HG02943 (cell line): Measurements from ENCODE around the gene PDE10A.

Experiments
- ATAC-seq: cut with Tn5 transposase; IDR thresholded peaks from one replicate; pipeline ENCODE4 v1.9.1; 2021; ENCODE audit warnings: mild to moderate bottlenecking, low read depth, moderate library complexity; ENCODE audit not compliant: unreplicated experiment

PDE10A gene

GRCh38 chr6:165662749-165663376 is at the start of gene PDE10A:
TSS of gene PDE10A (minus strand) at chr6:165663241. CDS start at chr6:165662811, 430 bp downstream.
- no peak for ATAC-seq

GRCh38 chr6:165708985-165709576 is 46.0 kb upstream of the PDE10A start:
- no peak for ATAC-seq

- no peak for ATAC-seq
Measured at GRCh38 chr6:165707067-165707853, 44.2 kb upstream of the PDE10A start.

- no peak for ATAC-seq
Measured at GRCh38 chr6:165705941-165706340, 42.9 kb upstream of the PDE10A start.

- no peak for ATAC-seq
Measured at GRCh38 chr6:165704045-165704748, 41.2 kb upstream of the PDE10A start.

- no peak for ATAC-seq
Measured at GRCh38 chr6:165702669-165703068, 39.6 kb upstream of the PDE10A start.

GRCh38 chr6:165701564-165702354 is 38.7 kb upstream of the PDE10A start:
- peak; percentile 78 for ATAC-seq

GRCh38 chr6:165701005-165701404 is 38.0 kb upstream of the PDE10A start:
- no peak for ATAC-seq

- ATAC-seq = no peak
Measured at GRCh38 chr6:165698868-165699267, 35.8 kb upstream of the PDE10A start.

GRCh38 chr6:165697171-165697570 is 34.1 kb upstream of the PDE10A start:
- no peak for ATAC-seq

GRCh38 chr6:165695722-165696515 is 32.9 kb upstream of the PDE10A start:
- no peak for ATAC-seq

- no peak for ATAC-seq
Measured at GRCh38 chr6:165694296-165694695, 31.3 kb upstream of the PDE10A start.

GRCh38 chr6:165692106-165692653 is 29.1 kb upstream of the PDE10A start:
- ATAC-seq = no peak

- ATAC-seq = no peak
Measured at GRCh38 chr6:165689699-165690098, 26.7 kb upstream of the PDE10A start.

GRCh38 chr6:165686596-165687365 is 23.7 kb upstream of the PDE10A start:
- no peak for ATAC-seq

- ATAC-seq = no peak
Measured at GRCh38 chr6:165685302-165685701, 22.3 kb upstream of the PDE10A start.

- no peak for ATAC-seq
Measured at GRCh38 chr6:165684333-165684732, 21.3 kb upstream of the PDE10A start.

GRCh38 chr6:165680975-165681374 is 17.9 kb upstream of the PDE10A start:
- ATAC-seq = no peak
